IPS-18c (cell line): Measurements from ENCODE around the gene PAFAH1B2.
A peak's percentile ranks its signal among the peaks of the same experiment; 100 is the strongest.
"Not testable (repeated sequence)": the region's sequence is repeated elsewhere in the genome, so short reads cannot be mapped to it uniquely, and the experiment has no call there.

Source experiments
- H3K4me3 ChIP-seq: 2 replicates; pipeline ENCODE4 v1.7.0; 2013; ENCODE audit warnings: low read depth, mild to moderate bottlenecking, low read length, moderate library complexity; ENCODE audit not compliant: insufficient read depth
- H3K9me3 ChIP-seq: one replicate; pipeline ENCODE4 v1.6.1; 2013; ENCODE audit warnings: mild to moderate bottlenecking, low read length, moderate library complexity; ENCODE audit not compliant: control insufficient read depth, insufficient read depth

PAFAH1B2 gene, protein sequence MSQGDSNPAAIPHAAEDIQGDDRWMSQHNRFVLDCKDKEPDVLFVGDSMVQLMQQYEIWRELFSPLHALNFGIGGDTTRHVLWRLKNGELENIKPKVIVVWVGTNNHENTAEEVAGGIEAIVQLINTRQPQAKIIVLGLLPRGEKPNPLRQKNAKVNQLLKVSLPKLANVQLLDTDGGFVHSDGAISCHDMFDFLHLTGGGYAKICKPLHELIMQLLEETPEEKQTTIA

DNA sequence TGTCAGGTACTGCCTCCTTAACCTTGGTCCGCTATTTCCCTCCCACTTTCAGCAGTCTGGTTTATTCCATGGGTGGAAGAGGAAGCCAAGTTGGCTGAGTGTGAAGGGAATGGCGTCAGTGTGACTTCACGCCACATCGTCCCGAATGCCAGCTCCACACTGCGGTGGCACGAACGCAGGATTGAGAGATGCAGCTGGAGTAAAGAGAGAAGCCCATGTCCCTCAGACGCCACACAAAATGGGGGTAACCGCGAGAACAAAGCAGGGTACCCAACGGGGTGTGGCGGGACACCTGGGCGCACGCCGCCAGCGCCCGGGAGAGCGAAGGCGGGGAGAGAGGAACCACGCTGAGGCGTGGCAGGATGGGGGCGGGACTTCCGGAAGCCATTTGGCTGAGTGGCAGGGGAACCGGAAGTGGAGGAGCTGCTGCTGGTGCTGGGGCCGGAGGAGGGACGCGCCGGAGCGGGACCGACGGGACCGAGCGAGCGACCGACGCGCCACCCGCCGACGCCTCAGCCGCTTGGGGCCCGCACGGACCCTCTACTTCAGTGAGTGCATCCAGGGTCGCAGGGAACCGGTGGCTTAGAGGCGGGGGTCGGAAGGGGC, at the start of gene PAFAH1B2:
Gene PAFAH1B2 (plus strand): TSS at position 417 of the 606 bp plus-strand sequence. CDS start 8,161 bp downstream, outside the sequence.
- Histone ChIP-seq H3K9me3 (no peaks in the 10 kb centered on the region), H3K4me3 (peak within 1 kb of the TSS; percentile 95)

DNA sequence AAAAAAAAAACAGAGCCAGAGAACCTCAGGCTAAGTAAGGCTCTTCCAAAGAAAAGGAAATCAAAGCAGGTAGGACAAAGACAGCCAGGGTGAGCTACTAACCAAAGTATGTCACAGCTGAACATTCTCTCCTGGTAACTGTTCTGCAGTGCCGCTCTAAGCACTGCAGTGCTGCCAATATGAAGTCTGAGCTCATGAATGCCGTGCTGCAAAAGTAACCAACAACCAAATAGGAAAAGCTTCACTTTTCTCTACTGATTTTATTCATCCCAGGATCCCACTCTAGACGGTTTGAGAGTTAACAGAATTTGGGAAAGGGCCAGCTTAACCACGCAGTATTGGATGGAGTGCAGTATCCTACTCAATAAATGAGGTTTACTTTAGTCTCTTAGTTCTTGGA, 49.3 kb upstream of the PAFAH1B2 start:
- Histone ChIP-seq H3K9me3 (no peaks in the 10 kb centered on the region), H3K4me3 (no peak overlapping the region)

DNA sequence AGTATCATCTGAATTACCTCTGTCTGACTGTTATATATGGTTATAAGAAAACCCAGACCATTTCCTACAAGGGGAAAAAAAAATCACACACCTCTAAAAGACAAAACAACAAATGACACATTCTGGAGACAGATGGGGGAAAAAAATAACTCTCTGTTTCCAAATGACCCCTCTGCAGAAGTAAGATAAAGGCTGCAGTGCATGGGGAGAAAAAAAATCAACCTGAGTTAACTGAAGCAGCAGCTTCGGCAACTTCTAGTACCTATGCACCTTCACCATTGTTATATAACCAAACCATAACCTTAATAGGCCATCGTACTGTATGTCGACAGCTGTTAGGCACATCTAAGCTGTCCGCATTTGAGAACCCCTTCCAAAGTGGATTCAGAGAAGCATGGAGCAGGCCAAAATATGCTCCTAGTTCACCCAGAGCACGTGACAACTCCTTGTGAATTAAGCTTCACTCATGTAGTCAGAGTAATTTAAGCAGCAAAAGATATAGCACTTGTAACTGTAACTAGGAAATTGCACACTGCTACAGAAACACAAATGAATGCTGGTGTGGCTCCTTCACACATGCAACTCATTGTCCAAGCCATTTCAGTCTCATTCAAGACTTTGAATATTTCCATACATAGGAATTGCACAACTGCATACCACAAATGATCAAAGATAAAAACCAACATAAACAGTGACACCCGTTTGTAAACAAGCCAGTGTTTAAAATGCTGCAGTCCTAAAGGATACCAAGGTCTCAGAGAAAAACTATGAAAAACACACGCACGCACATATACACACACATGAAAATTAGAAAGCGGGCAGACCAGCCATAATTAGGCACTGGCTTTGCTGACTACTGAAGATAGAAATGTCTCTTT, 48.6 kb upstream of the PAFAH1B2 start:
- no peak overlapping the region for H3K4me3 ChIP-seq
- H3K9me3 ChIP-seq = no peaks in the 10 kb centered on the region

DNA sequence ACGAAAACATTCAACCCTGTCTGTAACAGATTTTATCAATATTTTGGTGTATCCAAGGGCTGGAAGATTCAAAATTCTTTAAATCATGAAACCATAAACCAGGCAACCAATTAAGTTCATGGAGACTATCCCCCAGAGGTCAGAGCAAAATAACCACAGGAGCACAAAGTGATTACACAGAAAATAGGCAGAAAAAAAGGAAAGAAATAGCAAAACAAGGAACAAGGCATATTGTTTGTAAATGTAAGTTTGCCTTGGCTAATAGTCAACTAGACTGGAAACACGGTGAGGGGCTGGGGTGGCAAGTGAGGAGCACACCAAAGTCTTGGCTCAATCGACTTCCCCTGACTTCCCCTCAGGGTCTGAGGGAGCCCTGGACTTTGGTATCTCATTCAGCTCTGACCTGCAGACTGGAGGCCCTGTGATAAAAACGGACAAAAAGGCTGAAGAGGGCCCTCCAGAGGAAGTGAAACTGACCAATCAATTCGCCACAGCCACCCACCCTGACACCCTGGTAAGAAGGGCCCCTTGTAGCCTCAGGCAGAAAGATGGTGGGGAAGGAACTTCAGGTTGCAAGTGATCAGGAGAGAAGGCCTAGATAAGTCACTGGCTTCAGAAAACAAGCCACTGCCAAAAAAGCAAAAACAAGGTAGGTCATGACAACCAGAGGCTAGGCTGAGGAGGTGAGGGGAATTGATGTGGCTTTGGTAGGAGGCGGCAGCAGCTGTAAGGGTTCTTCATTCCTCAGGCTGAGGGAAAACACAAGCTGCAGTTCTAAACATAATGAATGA, 47.7 kb upstream of the PAFAH1B2 start:
- peak overlapping the region; percentile 79; the same call in 1 of the 2 replicates for H3K4me3 ChIP-seq

DNA sequence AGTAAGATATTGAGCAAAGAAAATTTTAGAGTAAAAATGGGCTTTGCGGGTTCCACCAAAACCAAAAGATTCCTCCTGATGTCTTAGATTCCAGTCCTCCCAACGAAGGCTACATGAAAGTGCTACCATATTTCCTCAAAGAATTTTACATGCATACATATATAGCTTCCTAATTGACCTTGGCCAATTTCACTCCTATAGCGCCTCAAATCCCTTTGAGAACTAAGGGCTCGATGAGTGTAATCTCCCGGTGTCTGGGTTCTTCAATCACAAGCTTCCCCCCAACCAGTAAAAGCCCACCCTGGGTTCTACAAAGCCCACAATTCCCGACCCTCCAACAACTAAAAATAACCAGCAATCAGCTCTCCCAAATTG, 47.1 kb upstream of the PAFAH1B2 start:
- H3K9me3 ChIP-seq = no peaks in the 10 kb centered on the region
- peak overlapping the region; percentile 79 for H3K4me3 ChIP-seq

More for the DNA sequence above, 47.7 kb upstream of the PAFAH1B2 start:
- no peaks in the 10 kb centered on the region for H3K9me3 ChIP-seq

DNA sequence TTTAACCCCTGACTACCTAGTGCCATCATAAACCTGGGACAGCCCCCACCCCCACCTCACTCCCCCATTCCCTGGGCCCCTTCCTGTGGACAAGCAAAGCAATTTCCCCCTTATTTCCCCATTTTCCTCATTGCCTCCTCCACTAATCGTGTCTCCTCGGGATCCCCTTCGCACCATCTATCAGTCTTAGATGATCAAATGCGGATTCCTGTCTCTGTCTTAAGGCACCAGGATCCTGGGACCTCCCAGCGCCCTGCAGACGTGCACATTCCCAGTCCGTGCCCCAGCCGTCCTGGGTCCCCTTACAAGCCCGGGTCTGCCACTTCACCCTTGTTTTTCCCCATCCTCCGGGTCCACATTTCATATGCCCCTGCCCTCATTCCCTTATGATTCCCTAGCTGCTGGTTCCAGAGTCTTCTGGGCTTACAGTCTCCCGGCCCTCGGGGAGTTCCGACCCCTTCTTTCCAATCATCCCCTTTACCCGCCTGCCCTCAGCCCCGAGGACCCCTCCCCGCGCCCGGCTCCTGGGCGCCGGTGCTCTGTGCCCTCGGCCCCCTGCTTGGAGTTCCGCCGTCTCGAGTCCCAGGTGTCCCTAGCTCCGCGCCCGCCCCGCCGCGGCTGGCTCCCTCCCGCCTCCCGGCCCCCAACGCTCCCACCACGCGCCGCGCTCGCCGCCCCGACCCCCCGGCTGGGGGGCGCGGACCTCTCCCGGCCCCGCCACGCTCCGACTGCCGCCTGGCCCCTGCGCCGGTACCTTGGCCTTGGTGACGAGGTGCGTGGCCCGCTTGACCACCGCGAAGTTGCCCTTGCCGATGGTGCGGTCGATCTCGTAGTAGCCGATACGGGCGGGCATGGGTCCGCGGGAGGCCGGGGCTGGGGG, 46.5 kb upstream of the PAFAH1B2 start:
- no peaks in the 10 kb centered on the region for H3K9me3 ChIP-seq
- peak overlapping the region; percentile 79 for H3K4me3 ChIP-seq

DNA sequence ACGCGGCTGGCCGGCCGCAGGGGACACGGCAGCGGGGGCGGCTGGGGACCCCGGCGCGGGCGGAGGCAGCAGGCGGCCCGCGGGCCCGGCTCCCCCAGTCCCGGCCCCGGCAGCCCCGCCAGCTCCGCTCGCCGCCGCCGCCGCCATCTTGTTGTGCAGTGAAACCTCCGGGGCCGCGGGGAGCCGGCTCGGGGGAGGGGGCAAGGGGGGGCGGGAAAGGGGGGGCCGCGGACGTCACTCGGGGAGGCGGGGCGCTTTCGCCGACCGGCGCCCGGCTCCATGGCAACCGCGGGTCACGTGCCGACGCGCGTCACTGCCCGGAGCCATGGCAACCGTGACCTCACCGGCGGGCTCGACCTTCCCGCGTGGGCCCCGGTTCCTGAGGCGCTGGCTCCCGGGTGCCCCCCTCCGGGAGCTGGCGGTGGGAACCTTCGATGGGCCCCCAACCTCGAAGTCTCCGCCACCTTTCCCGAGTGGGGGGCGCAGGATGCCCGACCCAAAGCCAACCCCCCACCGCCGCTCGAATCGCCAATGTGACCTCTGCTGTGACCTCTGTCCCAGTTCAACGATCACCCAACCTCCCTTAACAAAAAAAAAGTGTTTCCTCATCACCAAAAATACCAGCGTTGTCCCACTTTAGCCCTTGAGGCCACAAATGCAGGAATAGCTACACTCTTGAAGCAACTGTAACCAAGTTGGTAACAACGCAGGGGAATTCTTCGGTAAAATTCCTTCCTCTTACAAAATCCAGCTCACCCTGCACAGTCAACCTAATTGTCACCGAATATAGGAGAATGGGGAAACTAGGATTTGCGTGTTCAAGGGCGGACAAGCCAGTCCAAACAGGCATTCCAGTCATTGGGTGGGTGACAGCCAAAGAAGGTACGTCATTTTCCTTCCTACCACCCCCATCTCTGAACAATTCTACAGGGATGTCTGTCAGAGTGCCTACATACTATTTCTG, 45.5 kb upstream of the PAFAH1B2 start, which contains the start of gene SIK3:
Gene SIK3 (minus strand): TSS at position 160 of the 964 bp plus-strand sequence. CDS start 13 bp downstream, at position 147.
- peak within 1 kb of the TSS; percentile 79 for H3K4me3 ChIP-seq

DNA sequence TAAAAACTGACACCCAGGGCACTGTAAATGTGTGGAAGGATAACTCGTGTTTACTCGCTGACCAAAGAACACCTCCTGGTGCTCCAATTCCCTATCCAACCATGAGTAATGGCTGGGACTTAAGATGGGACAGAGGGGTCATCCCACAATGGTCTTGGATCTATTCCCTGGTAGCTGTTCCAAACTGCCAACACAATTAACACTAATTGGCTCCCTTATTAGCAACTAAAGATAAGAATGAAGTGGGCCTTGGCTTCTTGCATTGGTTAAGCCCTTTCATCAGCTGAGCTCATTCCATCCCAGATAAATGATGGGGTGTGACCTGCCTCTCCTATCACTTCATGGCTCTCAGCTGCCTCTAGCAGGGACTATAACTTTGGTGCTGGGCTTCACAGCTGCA, 44.4 kb upstream of the PAFAH1B2 start:
- H3K9me3 ChIP-seq = no peaks in the 10 kb centered on the region
- no peak overlapping the region for H3K4me3 ChIP-seq

More for the DNA sequence above, 45.5 kb upstream of the PAFAH1B2 start, which contains the start of gene SIK3:
- H3K9me3 ChIP-seq = no peaks in the 10 kb centered on the region

DNA sequence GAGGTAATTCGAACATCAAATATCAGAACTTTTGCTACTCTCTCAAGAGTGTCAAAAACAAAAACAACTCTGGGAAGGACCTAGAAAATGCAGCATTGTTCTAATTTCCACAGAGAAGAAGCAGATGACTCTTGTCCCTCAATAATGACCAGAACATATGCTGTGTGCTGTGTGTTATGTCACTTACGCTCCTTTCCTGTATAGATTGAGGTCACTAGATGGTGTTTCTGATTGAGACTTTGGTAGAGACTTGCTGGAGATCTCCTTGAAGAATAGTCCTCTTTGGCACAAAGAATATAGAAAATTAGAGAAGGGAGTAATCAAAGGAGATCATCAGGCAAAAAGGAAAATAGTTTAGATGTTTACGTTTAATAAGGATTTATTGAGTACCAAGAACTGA, 43.5 kb upstream of the PAFAH1B2 start:
- H3K4me3 ChIP-seq = no peak overlapping the region
- H3K9me3 ChIP-seq = no peaks in the 10 kb centered on the region

DNA sequence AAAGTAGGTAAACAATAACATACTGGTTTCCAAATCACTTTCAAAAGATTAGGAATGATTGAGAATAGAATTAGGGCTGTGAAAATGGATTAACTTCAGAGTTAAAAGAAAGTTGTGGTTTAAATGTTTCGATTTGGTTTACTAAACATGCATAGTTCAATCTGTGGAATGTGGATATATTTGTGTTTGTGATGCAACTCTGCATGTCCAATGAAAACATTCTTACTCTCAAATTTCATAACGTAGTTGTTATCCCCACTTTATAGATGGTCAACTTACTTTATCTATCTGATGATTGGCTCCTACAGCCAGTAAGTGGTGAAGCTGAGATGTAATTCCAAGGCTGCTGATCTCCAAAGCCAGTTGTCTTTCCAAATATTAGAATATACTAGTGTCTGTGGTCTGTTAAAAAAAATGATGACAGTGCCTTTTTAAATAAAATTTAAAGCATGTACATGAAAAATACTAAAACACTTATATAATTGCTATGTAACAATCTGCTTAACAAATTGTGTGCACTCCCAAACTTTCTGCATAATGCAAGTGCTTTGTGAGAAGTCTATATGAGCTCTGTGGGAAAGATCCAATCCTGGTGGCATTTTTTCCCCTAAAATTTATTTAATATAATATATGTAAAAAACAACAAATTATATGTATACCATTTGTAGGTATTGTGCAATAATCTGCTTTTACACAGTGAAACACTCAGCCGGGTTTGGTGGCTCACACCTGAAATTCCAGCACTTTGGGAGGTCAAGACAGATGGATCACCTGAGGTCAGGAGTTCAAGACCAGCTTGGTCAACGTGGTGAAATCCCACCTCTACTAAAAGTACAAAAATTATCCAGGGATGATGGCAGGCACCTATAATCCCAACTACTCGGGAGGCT, 36.1 kb upstream of the PAFAH1B2 start:
- Histone ChIP-seq H3K4me3 (no peak overlapping the region), H3K9me3 (no peaks in the 10 kb centered on the region)

DNA sequence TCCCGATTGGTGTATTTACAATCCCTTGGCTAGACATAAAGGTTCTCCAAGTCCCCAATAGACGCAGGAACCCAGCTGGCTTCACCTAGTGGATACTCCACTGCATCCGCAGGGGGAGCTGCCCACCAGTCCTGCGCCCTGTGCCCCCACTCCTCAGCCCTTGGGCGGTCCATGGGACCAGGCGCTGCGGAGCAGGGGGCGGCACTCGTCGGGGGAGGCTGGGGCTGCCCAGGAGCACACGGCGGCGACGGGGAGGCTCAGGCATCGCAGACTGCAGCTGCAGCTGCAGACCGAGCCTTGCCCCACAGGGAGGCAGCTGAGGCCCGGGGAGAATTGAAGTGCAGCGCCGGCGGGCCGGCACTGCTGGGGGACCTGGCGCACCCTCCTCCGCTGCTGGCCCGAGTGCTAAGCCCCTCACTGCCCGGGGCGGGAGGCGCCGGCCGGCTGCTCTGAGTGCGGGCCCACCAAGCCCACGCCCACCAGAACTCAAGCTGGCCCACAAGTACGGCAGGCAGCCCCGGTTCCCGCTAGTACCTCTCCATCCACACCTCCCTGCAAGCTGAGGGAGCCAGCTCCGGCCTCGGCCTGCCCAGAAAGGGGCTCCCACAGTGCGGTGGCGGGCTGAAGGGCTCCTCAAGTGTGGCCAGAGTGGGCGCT, 33.7 kb upstream of the PAFAH1B2 start:
- H3K9me3 ChIP-seq = no peaks in the 10 kb centered on the region
- H3K4me3 ChIP-seq = no peak overlapping the region

DNA sequence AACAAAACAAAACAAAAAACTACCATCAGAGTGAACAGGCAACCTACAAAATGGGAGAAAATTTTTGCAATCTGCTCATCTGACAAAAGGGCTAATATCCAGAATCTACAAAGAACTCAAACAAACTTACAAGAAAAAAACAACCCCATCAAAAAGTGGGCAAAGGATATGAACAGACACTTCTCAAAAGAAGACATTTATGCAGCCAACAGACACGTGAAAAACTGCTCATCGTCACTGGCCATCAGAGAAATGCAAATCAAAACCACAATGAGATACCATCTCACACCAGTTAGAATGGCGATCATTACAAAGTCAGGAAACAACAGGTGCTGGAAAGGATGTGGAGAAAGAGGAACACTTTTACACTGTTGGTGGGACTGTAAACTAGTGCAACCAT, 31.6 kb upstream of the PAFAH1B2 start:
- H3K9me3 ChIP-seq, H3K4me3 ChIP-seq: not testable (repeated sequence)

DNA sequence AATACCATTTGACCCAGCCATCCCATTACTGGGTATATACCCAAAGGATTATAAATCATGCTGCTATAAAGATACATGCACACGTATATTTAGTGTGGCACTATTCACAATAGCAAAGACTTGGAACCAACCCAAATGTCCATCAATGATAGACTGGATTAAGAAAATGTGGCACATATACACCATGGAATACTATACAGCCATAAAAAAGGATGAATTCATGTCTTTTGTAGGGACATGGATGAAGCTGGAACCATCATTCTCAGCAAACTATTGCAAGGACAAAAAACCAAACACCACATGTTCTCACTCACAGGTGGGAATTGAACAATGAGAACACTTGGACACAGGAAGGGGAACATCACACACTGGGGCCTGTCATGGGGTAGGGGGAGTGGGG, 31.1 kb upstream of the PAFAH1B2 start:
- not testable (repeated sequence) for H3K9me3 ChIP-seq, H3K4me3 ChIP-seq

DNA sequence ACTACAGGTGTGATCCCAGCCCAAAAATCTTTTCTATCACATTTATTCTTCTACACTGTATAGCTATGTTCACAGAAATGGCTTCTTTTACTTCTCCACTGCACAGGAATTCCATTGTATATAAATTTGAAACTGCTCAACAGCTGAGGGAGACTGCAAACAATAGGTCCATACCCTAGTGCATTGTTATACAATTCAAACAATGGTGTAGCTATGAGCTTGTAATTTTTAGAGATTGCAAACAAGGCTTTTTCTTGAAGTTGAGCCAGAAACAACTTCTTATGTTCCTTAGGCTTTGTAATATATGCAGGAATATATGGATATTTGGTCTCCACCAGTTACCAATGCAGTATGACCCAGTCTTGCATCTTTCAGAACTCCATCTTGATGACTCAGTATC, 26.4 kb upstream of the PAFAH1B2 start:
- peaks cover 2% of the 10 kb centered on the region for H3K9me3 ChIP-seq
- H3K4me3 ChIP-seq = no peak overlapping the region
